ENCODE measurements around the gene SLC35F1. TPM values are rescaled to one million over a fixed set of nuclear protein-coding genes. Genes with fewer than 3 reads are reported as not detected.

The SLC35F1 gene
- total RNA-seq, 1 donor from 2014 or later, result 0.30 TPM

DNA sequence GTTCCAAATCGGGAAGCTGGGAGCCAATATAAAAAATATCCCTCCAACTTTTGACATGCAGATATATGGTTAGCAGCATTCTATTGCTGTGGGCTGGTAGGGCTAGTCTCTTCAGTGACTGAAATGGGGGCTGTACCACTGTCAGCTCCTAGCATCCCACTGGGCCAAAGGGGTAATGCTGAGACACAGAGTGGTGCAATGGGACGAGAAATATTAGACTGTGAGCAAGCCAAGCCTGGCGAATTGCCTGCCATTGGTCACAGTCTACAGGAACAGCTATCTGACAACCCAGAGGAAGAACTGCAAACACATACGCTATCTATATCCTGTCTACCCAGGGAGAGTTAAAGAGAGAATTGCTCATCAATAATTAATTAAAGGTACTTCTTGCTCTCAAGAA lies 3.5 kb downstream of the SLC35F1 start:
- DNase-seq (no peak), ATAC-seq (no peak)
- TF ChIP-seq, protein P1, sequence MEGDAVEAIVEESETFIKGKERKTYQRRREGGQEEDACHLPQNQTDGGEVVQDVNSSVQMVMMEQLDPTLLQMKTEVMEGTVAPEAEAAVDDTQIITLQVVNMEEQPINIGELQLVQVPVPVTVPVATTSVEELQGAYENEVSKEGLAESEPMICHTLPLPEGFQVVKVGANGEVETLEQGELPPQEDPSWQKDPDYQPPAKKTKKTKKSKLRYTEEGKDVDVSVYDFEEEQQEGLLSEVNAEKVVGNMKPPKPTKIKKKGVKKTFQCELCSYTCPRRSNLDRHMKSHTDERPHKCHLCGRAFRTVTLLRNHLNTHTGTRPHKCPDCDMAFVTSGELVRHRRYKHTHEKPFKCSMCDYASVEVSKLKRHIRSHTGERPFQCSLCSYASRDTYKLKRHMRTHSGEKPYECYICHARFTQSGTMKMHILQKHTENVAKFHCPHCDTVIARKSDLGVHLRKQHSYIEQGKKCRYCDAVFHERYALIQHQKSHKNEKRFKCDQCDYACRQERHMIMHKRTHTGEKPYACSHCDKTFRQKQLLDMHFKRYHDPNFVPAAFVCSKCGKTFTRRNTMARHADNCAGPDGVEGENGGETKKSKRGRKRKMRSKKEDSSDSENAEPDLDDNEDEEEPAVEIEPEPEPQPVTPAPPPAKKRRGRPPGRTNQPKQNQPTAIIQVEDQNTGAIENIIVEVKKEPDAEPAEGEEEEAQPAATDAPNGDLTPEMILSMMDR (IDR thresholded peaks at IDR 0.05), result no peak
- intact Hi-C loops (cut with DNase I), result no loop called here
- no peak overlapping the region for H3K4me3 ChIP-seq
- H3K4me1 ChIP-seq, result peaks cover 16% of the 10 kb centered on the region
- no peaks in the 10 kb centered on the region for H3K36me3 ChIP-seq
- peaks cover 46% of the 10 kb centered on the region for H3K27me3 ChIP-seq (ENCODE audit: low read depth)
- H3K9me3 ChIP-seq, result no peaks in the 10 kb centered on the region
- H3K27ac ChIP-seq, result no peak overlapping the region

DNA sequence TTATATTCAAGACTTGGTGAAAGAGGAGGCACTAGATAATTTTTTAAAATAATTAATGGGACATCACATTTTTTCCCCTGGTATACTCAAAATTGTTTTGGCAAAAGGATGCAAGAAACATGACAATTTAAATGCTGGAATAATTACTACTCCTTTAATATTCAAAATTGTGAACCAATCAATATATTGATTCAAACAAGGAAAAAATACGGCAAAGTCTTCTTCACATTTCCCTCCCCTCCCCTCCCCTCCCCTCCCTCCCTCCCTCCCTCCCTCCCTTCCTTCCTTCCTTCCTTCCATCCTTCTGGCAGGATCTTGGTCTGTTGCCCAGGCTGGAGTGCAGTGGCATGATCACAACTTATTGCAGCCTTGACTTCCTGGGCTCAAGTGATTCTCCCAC lies 4.1 kb downstream of the SLC35F1 start:
- no peak overlapping the region for H3K27ac ChIP-seq
- TF ChIP-seq, protein P1 (IDR thresholded peaks at IDR 0.05), result no peak
- DNase-seq (no peak), ATAC-seq (no peak)
- peaks cover 16% of the 10 kb centered on the region for H3K4me1 ChIP-seq
- peaks cover 40% of the 10 kb centered on the region for H3K27me3 ChIP-seq (ENCODE audit: low read depth)
- no peaks in the 10 kb centered on the region for H3K9me3 ChIP-seq
- H3K36me3 ChIP-seq, result no peaks in the 10 kb centered on the region
- H3K4me3 ChIP-seq, result no peak overlapping the region
- intact Hi-C loops (cut with DNase I), result no loop called here

DNA sequence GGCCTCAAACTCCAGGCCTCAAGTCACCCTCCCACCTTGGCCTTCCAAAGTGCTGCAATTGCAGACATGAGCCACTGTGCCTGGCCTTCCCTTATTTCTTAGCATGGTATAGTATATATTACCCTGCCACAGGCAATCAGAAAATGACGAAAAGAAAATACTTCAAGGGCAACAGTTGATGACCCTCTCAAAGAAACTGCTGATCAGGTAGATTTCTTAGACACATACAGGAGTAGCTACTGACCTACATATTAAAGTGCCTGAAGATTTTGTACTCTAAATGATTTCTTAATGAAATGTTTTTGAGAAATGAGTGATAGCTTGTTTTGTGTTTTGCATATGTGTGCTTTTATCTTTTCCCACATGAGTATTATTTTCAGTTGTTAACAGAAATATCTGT lies 4.6 kb downstream of the SLC35F1 start:
- Histone ChIP-seq H3K4me3 (no peak overlapping the region), H3K27me3 (ENCODE audit: low read depth) (peaks cover 35% of the 10 kb centered on the region), H3K4me1 (peaks cover 13% of the 10 kb centered on the region), H3K27ac (no peak overlapping the region), H3K36me3 (no peaks in the 10 kb centered on the region), H3K9me3 (no peaks in the 10 kb centered on the region)
- DNase-seq, result no peak
- no peak for ATAC-seq
- TF ChIP-seq, protein P1 (IDR thresholded peaks at IDR 0.05), result no peak
- intact Hi-C loops (cut with DNase I), result no loop called here

DNA sequence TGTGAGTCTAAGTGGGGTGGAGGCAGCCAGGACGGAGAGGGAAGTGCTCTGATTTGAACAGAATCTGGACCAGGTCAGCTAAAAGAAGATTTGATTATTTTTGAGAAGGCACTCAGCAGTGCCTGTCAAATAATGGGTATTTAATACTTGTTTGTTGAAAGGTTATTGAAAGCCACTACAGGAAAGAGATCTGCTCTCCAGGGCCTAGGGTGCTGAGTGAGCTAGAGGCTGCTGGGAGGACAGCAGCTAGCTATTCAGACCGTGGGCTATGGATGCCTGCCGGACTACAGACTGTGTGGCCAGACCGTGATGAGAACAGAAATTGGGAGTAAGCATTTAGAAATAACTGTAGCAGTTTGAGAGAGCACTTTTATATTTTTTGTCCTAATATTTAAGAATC lies 8.8 kb downstream of the SLC35F1 start:
- H3K9me3 ChIP-seq, result no peaks in the 10 kb centered on the region
- H3K27ac ChIP-seq, result no peak overlapping the region
- ATAC-seq, result no peak
- H3K4me3 ChIP-seq, result no peak overlapping the region
- intact Hi-C loops (cut with DNase I), result no loop called here
- peaks cover 14% of the 10 kb centered on the region for H3K27me3 ChIP-seq (ENCODE audit: low read depth)
- TF ChIP-seq, protein P1 (IDR thresholded peaks at IDR 0.05), result no peak
- no peaks in the 10 kb centered on the region for H3K36me3 ChIP-seq
- DNase-seq, result no peak
- peaks cover 11% of the 10 kb centered on the region for H3K4me1 ChIP-seq

DNA sequence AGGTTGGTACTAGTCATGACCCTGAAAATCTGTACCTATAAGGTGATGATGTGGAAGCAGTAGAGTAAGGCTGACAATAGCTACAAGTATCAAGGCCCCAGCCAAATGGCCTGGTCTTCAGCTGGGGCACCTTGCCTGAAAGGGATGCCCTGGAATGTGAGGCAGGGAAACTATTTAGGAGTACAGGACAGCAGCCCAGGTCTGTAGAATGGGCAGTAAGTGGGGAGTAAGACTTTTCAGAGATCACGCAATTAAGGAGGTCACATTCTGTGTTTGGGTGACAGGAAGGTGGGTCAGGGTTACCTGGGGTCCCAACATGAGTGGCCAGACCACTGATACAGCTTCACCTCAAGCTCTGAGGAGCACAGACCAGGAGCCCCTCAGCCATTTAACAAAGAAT lies 9.4 kb downstream of the SLC35F1 start:
- TF ChIP-seq, protein P1 (IDR thresholded peaks at IDR 0.05), result no peak
- H3K27ac ChIP-seq, result no peak overlapping the region
- H3K36me3 ChIP-seq, result no peaks in the 10 kb centered on the region
- DNase-seq (no peak), ATAC-seq (no peak)
- H3K27me3 ChIP-seq (ENCODE audit: low read depth), result peaks cover 15% of the 10 kb centered on the region
- intact Hi-C loops (cut with DNase I), result no loop called here
- no peak overlapping the region for H3K4me3 ChIP-seq
- H3K9me3 ChIP-seq, result no peaks in the 10 kb centered on the region
- peaks cover 11% of the 10 kb centered on the region for H3K4me1 ChIP-seq

DNA sequence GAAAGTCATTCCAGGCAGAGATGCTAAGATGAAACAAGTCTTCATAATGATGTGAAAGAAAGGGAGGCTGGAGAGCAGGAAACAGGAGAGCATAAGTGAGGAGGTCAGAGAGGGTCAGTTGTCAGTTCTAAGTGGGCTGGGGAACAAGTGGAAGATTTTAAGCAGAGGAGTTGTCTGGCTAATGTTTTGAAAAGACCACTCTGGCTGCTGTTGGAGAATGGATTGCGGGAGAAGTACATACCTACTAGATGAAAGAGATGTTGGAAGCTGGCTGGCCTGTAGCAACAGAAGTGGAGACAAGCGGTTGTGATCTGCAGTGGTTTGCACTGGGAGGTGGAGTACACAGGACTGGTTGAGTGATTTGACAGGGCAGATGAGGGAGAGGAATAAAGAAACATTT lies 10.1 kb downstream of the SLC35F1 start:
- DNase-seq (no peak), ATAC-seq (no peak)
- H3K4me1 ChIP-seq, result peaks cover 11% of the 10 kb centered on the region
- peaks cover 22% of the 10 kb centered on the region for H3K27me3 ChIP-seq (ENCODE audit: low read depth)
- no peak overlapping the region for H3K4me3 ChIP-seq
- H3K27ac ChIP-seq, result no peak overlapping the region
- H3K9me3 ChIP-seq, result no peaks in the 10 kb centered on the region
- H3K36me3 ChIP-seq, result no peaks in the 10 kb centered on the region
- TF ChIP-seq, protein P1 (IDR thresholded peaks at IDR 0.05), result no peak
- intact Hi-C loops (cut with DNase I), result no loop called here

All from lower lobe of right lung (tissue), 2 donors.